K562 (cell line): ENCODE measurements around the gene ACRBP. TPM values are rescaled to one million over a fixed set of nuclear protein-coding genes. Genes with fewer than 3 reads are reported as not detected.
A peak's percentile ranks its signal among the peaks of the same experiment; 100 is the strongest.

Experiments
- EP400 ChIP-seq: fragments of 450-650 bp; IDR thresholded peaks from 2 replicates; pipeline ENCODE4 v1.6.1; 2017; ENCODE audit warnings: antibody characterized with exemption, mild to moderate bottlenecking, moderate library complexity
- FOXA3 ChIP-seq, 2 experiments: fragments of 450-650 bp in 1 of 2; sonication (generic) in 1 of 2; formaldehyde crosslinking; IDR thresholded peaks in 1 of 2; conservative IDR thresholded peaks in 1 of 2; 2 replicates each; pipeline versions ENCODE4 v1.4.0 to v1.8.0; 2020 to 2022; ENCODE audit warnings: mild to moderate bottlenecking in 2 of 2, missing genetic modification reagents in 1 of 2
- MTA1 ChIP-seq: fragments of 450-650 bp; IDR thresholded peaks from 2 replicates; pipeline ENCODE4 v1.6.1; 2017; ENCODE audit warnings: borderline replicate concordance
- SMAD4 ChIP-seq: fragments of 250-450 bp; sonication (Bioruptor Pico); conservative IDR thresholded peaks from 2 replicates; pipeline ENCODE4 v1.8.0; 2021; ENCODE audit warnings: inconsistent platforms, mild to moderate bottlenecking, moderate library complexity
- TSHZ1 ChIP-seq: fragments of 250-450 bp; sonication (Bioruptor Pico); IDR thresholded peaks from 2 replicates; pipeline ENCODE4 v1.4.0; 2020; ENCODE audit warnings: mild to moderate bottlenecking, moderate library complexity
- ZNF197 ChIP-seq: fragments of 200-800 bp; sonication (Bioruptor generic); IDR thresholded peaks from 2 replicates; pipeline ENCODE4 v1.6.1; 2016; ENCODE audit warnings: low read depth, missing genetic modification characterization, missing compliant biosample characterization
- polyA plus RNA-seq, 8 experiments: library from polyadenylated mRNA; depleted of rRNA in 4 of 8; stranded (reverse) in 5 of 8; unstranded in 3 of 8; fragments of >200 nt; fragmentation: Nextera tagmentation in 2 of 8; fragmentation: Illumina TruSeq in 1 of 8; extraction: Ambion mirVana in 2 of 8; extraction: Trizol in 1 of 8; gene quantifications; 2 replicates each; pipeline versions ENCODE4 v1.2.1 to v1.2.3, GENCODE V29; 2011 to 2014; ENCODE audit warnings: inconsistent platforms in 1 of 8, missing spikeins in 1 of 8
- total RNA-seq, 7 experiments: library from RNA; depleted of rRNA in 6 of 7; stranded (reverse); fragments of >200 nt in 6 of 7; fragmentation: Illumina TruSeq in 2 of 7; extraction: Trizol in 2 of 7; gene quantifications; 2 replicates each; pipeline versions ENCODE4 v1.2.1 to v1.2.3, GENCODE V29; 2011 to 2021; ENCODE audit warnings: low replicate concordance in 1 of 7
- TF ChIP-seq, protein P1 (sequence below): fragments of 250-450 bp; sonication (Bioruptor Pico); IDR thresholded peaks from 2 replicates; pipeline ENCODE4 v1.8.0; 2021; ENCODE audit warnings: moderate library complexity, mild to moderate bottlenecking, inconsistent platforms
- TF ChIP-seq, protein P2 (sequence below): fragments of 450-650 bp; IDR thresholded peaks from 2 replicates; pipeline ENCODE4 v1.6.1; 2016; ENCODE audit warnings: mild to moderate bottlenecking, moderate library complexity

ACRBP gene
- total and polyA plus RNA-seq, 9 of the 15 experiments (the other 6 are each of a cell fraction or from before 2014, with no cell fraction given): 3.1 to 31.8 (median 8.4) TPM

GRCh38 chr12:6662906-6663742 lies 15.9 kb upstream of the ACRBP start, which contains the start of gene ING4 (continued):
- TF ChIP-seq, protein P1, sequence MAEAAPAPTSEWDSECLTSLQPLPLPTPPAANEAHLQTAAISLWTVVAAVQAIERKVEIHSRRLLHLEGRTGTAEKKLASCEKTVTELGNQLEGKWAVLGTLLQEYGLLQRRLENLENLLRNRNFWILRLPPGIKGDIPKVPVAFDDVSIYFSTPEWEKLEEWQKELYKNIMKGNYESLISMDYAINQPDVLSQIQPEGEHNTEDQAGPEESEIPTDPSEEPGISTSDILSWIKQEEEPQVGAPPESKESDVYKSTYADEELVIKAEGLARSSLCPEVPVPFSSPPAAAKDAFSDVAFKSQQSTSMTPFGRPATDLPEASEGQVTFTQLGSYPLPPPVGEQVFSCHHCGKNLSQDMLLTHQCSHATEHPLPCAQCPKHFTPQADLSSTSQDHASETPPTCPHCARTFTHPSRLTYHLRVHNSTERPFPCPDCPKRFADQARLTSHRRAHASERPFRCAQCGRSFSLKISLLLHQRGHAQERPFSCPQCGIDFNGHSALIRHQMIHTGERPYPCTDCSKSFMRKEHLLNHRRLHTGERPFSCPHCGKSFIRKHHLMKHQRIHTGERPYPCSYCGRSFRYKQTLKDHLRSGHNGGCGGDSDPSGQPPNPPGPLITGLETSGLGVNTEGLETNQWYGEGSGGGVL (CRISPR knock-in tag): no peak
- TF ChIP-seq MTA1: peak; percentile 99
- peak; percentile 30 to 50; a peak in 1 of 4 replicates for TF ChIP-seq FOXA3 (CRISPR knock-in tag; conservative IDR thresholded peaks at IDR 0.05 in 1 of 2, IDR thresholded peaks at IDR 0.05 in 1 of 2)
- TF ChIP-seq EP400: peak; percentile 85
- no peak for TF ChIP-seq TSHZ1 (CRISPR knock-in tag)
- TF ChIP-seq SMAD4: peak; percentile 54; the same call in 1 of the 2 replicates
- TF ChIP-seq, protein P2, sequence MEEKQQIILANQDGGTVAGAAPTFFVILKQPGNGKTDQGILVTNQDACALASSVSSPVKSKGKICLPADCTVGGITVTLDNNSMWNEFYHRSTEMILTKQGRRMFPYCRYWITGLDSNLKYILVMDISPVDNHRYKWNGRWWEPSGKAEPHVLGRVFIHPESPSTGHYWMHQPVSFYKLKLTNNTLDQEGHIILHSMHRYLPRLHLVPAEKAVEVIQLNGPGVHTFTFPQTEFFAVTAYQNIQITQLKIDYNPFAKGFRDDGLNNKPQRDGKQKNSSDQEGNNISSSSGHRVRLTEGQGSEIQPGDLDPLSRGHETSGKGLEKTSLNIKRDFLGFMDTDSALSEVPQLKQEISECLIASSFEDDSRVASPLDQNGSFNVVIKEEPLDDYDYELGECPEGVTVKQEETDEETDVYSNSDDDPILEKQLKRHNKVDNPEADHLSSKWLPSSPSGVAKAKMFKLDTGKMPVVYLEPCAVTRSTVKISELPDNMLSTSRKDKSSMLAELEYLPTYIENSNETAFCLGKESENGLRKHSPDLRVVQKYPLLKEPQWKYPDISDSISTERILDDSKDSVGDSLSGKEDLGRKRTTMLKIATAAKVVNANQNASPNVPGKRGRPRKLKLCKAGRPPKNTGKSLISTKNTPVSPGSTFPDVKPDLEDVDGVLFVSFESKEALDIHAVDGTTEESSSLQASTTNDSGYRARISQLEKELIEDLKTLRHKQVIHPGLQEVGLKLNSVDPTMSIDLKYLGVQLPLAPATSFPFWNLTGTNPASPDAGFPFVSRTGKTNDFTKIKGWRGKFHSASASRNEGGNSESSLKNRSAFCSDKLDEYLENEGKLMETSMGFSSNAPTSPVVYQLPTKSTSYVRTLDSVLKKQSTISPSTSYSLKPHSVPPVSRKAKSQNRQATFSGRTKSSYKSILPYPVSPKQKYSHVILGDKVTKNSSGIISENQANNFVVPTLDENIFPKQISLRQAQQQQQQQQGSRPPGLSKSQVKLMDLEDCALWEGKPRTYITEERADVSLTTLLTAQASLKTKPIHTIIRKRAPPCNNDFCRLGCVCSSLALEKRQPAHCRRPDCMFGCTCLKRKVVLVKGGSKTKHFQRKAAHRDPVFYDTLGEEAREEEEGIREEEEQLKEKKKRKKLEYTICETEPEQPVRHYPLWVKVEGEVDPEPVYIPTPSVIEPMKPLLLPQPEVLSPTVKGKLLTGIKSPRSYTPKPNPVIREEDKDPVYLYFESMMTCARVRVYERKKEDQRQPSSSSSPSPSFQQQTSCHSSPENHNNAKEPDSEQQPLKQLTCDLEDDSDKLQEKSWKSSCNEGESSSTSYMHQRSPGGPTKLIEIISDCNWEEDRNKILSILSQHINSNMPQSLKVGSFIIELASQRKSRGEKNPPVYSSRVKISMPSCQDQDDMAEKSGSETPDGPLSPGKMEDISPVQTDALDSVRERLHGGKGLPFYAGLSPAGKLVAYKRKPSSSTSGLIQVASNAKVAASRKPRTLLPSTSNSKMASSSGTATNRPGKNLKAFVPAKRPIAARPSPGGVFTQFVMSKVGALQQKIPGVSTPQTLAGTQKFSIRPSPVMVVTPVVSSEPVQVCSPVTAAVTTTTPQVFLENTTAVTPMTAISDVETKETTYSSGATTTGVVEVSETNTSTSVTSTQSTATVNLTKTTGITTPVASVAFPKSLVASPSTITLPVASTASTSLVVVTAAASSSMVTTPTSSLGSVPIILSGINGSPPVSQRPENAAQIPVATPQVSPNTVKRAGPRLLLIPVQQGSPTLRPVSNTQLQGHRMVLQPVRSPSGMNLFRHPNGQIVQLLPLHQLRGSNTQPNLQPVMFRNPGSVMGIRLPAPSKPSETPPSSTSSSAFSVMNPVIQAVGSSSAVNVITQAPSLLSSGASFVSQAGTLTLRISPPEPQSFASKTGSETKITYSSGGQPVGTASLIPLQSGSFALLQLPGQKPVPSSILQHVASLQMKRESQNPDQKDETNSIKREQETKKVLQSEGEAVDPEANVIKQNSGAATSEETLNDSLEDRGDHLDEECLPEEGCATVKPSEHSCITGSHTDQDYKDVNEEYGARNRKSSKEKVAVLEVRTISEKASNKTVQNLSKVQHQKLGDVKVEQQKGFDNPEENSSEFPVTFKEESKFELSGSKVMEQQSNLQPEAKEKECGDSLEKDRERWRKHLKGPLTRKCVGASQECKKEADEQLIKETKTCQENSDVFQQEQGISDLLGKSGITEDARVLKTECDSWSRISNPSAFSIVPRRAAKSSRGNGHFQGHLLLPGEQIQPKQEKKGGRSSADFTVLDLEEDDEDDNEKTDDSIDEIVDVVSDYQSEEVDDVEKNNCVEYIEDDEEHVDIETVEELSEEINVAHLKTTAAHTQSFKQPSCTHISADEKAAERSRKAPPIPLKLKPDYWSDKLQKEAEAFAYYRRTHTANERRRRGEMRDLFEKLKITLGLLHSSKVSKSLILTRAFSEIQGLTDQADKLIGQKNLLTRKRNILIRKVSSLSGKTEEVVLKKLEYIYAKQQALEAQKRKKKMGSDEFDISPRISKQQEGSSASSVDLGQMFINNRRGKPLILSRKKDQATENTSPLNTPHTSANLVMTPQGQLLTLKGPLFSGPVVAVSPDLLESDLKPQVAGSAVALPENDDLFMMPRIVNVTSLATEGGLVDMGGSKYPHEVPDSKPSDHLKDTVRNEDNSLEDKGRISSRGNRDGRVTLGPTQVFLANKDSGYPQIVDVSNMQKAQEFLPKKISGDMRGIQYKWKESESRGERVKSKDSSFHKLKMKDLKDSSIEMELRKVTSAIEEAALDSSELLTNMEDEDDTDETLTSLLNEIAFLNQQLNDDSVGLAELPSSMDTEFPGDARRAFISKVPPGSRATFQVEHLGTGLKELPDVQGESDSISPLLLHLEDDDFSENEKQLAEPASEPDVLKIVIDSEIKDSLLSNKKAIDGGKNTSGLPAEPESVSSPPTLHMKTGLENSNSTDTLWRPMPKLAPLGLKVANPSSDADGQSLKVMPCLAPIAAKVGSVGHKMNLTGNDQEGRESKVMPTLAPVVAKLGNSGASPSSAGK: peak; percentile 86
- TF ChIP-seq ZNF197: peak; percentile 65; the same call in 1 of the 2 replicates
